Measurements from ENCODE around the gene ARRDC4. TPM values are rescaled to one million over a fixed set of nuclear protein-coding genes. Genes with fewer than 3 reads are reported as not detected.

Gene ARRDC4
- polyA plus RNA-seq, 1 donor from 2014 or later: 39.7 TPM

DNA sequence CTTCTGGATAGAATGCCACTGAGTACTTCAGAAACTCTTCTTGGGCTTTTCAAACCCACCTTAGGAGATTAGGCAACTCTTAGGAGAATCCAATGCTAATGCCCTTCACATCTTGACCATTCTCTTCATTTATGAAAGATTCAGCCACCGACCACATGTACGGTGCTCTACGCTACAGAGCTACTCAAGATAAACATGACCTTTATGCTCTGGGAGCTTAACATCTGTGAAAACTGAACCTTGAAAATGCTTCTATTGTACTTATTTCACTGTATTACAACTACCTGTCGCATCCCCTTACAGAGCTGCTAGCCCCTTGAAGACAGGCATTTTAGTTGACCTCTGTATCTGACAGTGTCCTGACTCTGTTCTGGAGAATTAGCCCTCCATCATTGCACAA is 19.5 kb upstream of the ARRDC4 start:
- H3K9me2 ChIP-seq (ENCODE audit: insufficient read depth, low read length): no peaks in the 10 kb centered on the region
- TF ChIP-seq TAF1 (IDR thresholded peaks at IDR 0.05; ENCODE audit: low read depth) (no peak), POLR2AphosphoS5 (IDR thresholded peaks at IDR 0.05) (no peak), EP300 (conservative IDR thresholded peaks at IDR 0.05; ENCODE audit: poor library complexity, severe bottlenecking) (no peak), SMC3 (conservative IDR thresholded peaks at IDR 0.05; ENCODE audit: poor library complexity) (no peak), EZH2 (IDR thresholded peaks at IDR 0.05; ENCODE audit: borderline replicate concordance, insufficient read depth, low read length, poor library complexity, severe bottlenecking) (no peak), MXI1 (conservative IDR thresholded peaks at IDR 0.05; ENCODE audit: poor library complexity, severe bottlenecking) (no peak), RAD21 (conservative IDR thresholded peaks at IDR 0.05) (no peak)
- TF ChIP-seq, protein P1, sequence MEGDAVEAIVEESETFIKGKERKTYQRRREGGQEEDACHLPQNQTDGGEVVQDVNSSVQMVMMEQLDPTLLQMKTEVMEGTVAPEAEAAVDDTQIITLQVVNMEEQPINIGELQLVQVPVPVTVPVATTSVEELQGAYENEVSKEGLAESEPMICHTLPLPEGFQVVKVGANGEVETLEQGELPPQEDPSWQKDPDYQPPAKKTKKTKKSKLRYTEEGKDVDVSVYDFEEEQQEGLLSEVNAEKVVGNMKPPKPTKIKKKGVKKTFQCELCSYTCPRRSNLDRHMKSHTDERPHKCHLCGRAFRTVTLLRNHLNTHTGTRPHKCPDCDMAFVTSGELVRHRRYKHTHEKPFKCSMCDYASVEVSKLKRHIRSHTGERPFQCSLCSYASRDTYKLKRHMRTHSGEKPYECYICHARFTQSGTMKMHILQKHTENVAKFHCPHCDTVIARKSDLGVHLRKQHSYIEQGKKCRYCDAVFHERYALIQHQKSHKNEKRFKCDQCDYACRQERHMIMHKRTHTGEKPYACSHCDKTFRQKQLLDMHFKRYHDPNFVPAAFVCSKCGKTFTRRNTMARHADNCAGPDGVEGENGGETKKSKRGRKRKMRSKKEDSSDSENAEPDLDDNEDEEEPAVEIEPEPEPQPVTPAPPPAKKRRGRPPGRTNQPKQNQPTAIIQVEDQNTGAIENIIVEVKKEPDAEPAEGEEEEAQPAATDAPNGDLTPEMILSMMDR (IDR thresholded peaks at IDR 0.05; ENCODE audit: poor library complexity, severe bottlenecking): no peak
- TF ChIP-seq, protein P2, sequence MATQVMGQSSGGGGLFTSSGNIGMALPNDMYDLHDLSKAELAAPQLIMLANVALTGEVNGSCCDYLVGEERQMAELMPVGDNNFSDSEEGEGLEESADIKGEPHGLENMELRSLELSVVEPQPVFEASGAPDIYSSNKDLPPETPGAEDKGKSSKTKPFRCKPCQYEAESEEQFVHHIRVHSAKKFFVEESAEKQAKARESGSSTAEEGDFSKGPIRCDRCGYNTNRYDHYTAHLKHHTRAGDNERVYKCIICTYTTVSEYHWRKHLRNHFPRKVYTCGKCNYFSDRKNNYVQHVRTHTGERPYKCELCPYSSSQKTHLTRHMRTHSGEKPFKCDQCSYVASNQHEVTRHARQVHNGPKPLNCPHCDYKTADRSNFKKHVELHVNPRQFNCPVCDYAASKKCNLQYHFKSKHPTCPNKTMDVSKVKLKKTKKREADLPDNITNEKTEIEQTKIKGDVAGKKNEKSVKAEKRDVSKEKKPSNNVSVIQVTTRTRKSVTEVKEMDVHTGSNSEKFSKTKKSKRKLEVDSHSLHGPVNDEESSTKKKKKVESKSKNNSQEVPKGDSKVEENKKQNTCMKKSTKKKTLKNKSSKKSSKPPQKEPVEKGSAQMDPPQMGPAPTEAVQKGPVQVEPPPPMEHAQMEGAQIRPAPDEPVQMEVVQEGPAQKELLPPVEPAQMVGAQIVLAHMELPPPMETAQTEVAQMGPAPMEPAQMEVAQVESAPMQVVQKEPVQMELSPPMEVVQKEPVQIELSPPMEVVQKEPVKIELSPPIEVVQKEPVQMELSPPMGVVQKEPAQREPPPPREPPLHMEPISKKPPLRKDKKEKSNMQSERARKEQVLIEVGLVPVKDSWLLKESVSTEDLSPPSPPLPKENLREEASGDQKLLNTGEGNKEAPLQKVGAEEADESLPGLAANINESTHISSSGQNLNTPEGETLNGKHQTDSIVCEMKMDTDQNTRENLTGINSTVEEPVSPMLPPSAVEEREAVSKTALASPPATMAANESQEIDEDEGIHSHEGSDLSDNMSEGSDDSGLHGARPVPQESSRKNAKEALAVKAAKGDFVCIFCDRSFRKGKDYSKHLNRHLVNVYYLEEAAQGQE (IDR thresholded peaks at IDR 0.05; ENCODE audit: borderline replicate concordance): no peak
- no peaks in the 10 kb centered on the region for H4K20me1 ChIP-seq (ENCODE audit: insufficient read depth)
- H3K27me3 ChIP-seq (ENCODE audit: insufficient read depth, low read depth, low read length): no peaks in the 10 kb centered on the region
- H3K79me2 ChIP-seq (replicated peaks; ENCODE audit: insufficient read depth, low read length): no peaks in the 10 kb centered on the region
- H3K27ac ChIP-seq (ENCODE audit: low read length): no peak overlapping the region
- no peak overlapping the region for H3K4me2 ChIP-seq (ENCODE audit: low read length)
- no peaks in the 10 kb centered on the region for H3K36me3 ChIP-seq (ENCODE audit: insufficient read depth, low read length)
- no peak overlapping the region for H3K9ac ChIP-seq (ENCODE audit: low read length)
- H3K9me3 ChIP-seq (ENCODE audit: low read length): no peaks in the 10 kb centered on the region
- no peak overlapping the region for H2AFZ ChIP-seq (ENCODE audit: low read depth, low read length)
- H3K4me3 ChIP-seq (ENCODE audit: low read length): no peak overlapping the region
- no peaks in the 10 kb centered on the region for H3F3A ChIP-seq (ENCODE audit: insufficient read depth, low read length, poor library complexity, severe bottlenecking)

DNA sequence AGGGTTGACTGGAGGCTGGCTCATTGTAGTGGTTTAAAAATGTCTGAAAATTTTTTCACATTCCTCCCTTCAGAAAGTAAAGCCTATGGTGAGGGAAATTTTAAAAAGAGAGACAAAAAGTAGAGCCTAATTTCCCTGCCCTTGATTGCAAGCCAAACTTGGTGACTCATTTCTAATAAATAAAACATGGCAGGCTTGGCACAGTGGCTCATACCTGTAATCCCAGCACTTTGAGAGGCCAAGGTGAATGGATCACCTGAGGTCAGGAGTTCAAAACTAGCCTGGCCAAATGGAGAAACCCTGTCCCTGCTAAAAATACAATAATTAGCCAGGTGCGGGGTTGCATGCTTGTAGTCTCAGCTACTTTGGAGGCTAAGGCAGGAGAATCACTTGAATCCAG is 18.9 kb upstream of the ARRDC4 start:
- H4K20me1 ChIP-seq (ENCODE audit: insufficient read depth): no peaks in the 10 kb centered on the region
- H3F3A ChIP-seq (ENCODE audit: insufficient read depth, low read length, poor library complexity, severe bottlenecking): no peaks in the 10 kb centered on the region
- H3K9ac ChIP-seq (ENCODE audit: low read length): no peak overlapping the region
- no peak overlapping the region for H3K4me3 ChIP-seq (ENCODE audit: low read length)
- H2AFZ ChIP-seq (ENCODE audit: low read depth, low read length): no peak overlapping the region
- H3K36me3 ChIP-seq (ENCODE audit: insufficient read depth, low read length): no peaks in the 10 kb centered on the region
- H3K27ac ChIP-seq (ENCODE audit: low read length): no peak overlapping the region
- no peaks in the 10 kb centered on the region for H3K27me3 ChIP-seq (ENCODE audit: insufficient read depth, low read depth, low read length)
- no peaks in the 10 kb centered on the region for H3K9me2 ChIP-seq (ENCODE audit: insufficient read depth, low read length)
- no peaks in the 10 kb centered on the region for H3K9me3 ChIP-seq (ENCODE audit: low read length)
- no peaks in the 10 kb centered on the region for H3K79me2 ChIP-seq (replicated peaks; ENCODE audit: insufficient read depth, low read length)
- TF ChIP-seq EZH2 (IDR thresholded peaks at IDR 0.05; ENCODE audit: borderline replicate concordance, insufficient read depth, low read length, poor library complexity, severe bottlenecking): no peak
- TF ChIP-seq, protein P2 (IDR thresholded peaks at IDR 0.05; ENCODE audit: borderline replicate concordance): no peak
- no peak for TF ChIP-seq TAF1 (IDR thresholded peaks at IDR 0.05; ENCODE audit: low read depth)
- TF ChIP-seq RAD21 (conservative IDR thresholded peaks at IDR 0.05): no peak
- TF ChIP-seq, protein P1 (IDR thresholded peaks at IDR 0.05; ENCODE audit: poor library complexity, severe bottlenecking): no peak
- H3K4me2 ChIP-seq (ENCODE audit: low read length): no peak overlapping the region
